ENCODE measurements around the gene SLC25A27. TPM values are rescaled to one million over a fixed set of nuclear protein-coding genes. Genes with fewer than 3 reads are reported as not detected.

The SLC25A27 gene
- total and polyA plus RNA-seq, 10 donors: 4.3 to 17.8 (median 10.3) TPM

- no peaks in the 10 kb centered on the region for H3K9me3 ChIP-seq
- peaks cover 0 to 10% (median 0%) of the 10 kb centered on the region in 7 donors for H3K27me3 ChIP-seq (replicated peaks in 1 of 7)
- WGBS, 5 donors: 79 to 92% (median 88%) methylated on average over 1 of the region's 1 CpG
- H3K4me1 ChIP-seq: no peaks in the 10 kb centered on the region
- intact Hi-C loops (cut with DNase I; ENCODE audit: low total_unique reads): no loop called here
- H3K27ac ChIP-seq: no peak overlapping the region
- TF ChIP-seq CTCF (IDR thresholded peaks at IDR 0.05 in 8 of 11, conservative IDR thresholded peaks at IDR 0.05 in 3 of 11) (no peak), POLR2A (IDR thresholded peaks at IDR 0.05) (no peak), POLR2AphosphoS5 (IDR thresholded peaks at IDR 0.05) (no peak)
- DNase-seq: no peak
- H3K4me3 ChIP-seq: no peak overlapping the region
- no peaks in the 10 kb centered on the region for H3K36me3 ChIP-seq
Observed at GRCh38 chr6:46720401-46720800, 67.6 kb downstream of the SLC25A27 start.

Other genes with a start within 250 kb of the SLC25A27 start
- gene RCAN2, start 161.5 kb upstream of the SLC25A27 start, total RNA-seq: 10 to 100 TPM in 3 of 7 donors, 1 to 10 TPM in 4; 5.2 to 15.7 (median 8.5) TPM
- 1 to 10 TPM; 2.4 to 4.4 (median 2.9) TPM for gene RCAN2, start 161.5 kb upstream of the SLC25A27 start, polyA plus RNA-seq
- 1 to 10 TPM in 3 of 7 donors, under 1 TPM in 4; 0.77 to 2.8 (median 0.97) TPM for gene CYP39A1, start 157 bp upstream of the SLC25A27 start, total RNA-seq
- gene CYP39A1, start 157 bp upstream of the SLC25A27 start, polyA plus RNA-seq: 1 to 10 TPM in 1 of 3 donors, under 1 TPM in 2; 0.39 to 1.2 (median 0.77) TPM
- under 1 TPM; 0.17 to 0.98 (median 0.60) TPM for gene TDRD6, start 34.9 kb downstream of the SLC25A27 start, total RNA-seq
- gene TDRD6, start 34.9 kb downstream of the SLC25A27 start, polyA plus RNA-seq: under 1 TPM; 0.09 to 0.26 (median 0.24) TPM
- gene PLA2G7, start 82.4 kb downstream of the SLC25A27 start, total RNA-seq: 10 to 100 TPM; 19.1 to 47.9 (median 30.1) TPM
- gene PLA2G7, start 82.4 kb downstream of the SLC25A27 start, polyA plus RNA-seq: 10 to 100 TPM in 2 of 3 donors, 1 to 10 TPM in 1; 8.9 to 17.6 (median 15.7) TPM
- not detected for gene ANKRD66, start 94.0 kb downstream of the SLC25A27 start, total RNA-seq
- not detected for gene ANKRD66, start 94.0 kb downstream of the SLC25A27 start, polyA plus RNA-seq
- under 1 TPM in 4 of 7 donors, not detected in 3; 0.19 to 0.94 (median 0.41) TPM for gene MEP1A, start 140.4 kb downstream of the SLC25A27 start, total RNA-seq
- under 1 TPM; 0.09 to 0.22 (median 0.09) TPM for gene MEP1A, start 140.4 kb downstream of the SLC25A27 start, polyA plus RNA-seq